SK-N-SH treated with all-trans-retinoic acid at 6 μM for 48 hours (cell line): ENCODE measurements around the gene EXOSC5.

Experiments
- CSDC2 ChIP-seq: fragments of 250-450 bp; sonication (Bioruptor Pico); IDR thresholded peaks from 2 replicates; pipeline ENCODE4 v1.5.0; 2020; ENCODE audit warnings: mild to moderate bottlenecking, moderate library complexity
- ESRRG ChIP-seq: fragments of 250-450 bp; sonication (Bioruptor Pico); IDR thresholded peaks from 2 replicates; pipeline ENCODE4 v1.6.1; 2021; ENCODE audit warnings: mild to moderate bottlenecking
- ISL1 ChIP-seq: fragments of 250-450 bp; sonication (Bioruptor Pico); IDR thresholded peaks from 2 replicates; pipeline ENCODE4 v2.1.2; 2022; ENCODE audit warnings: mild to moderate bottlenecking, moderate library complexity
- OSR1 ChIP-seq: fragments of 250-450 bp; sonication (Bioruptor Pico); IDR thresholded peaks from 2 replicates; pipeline ENCODE4 v1.8.0; 2022; ENCODE audit warnings: moderate library complexity, mild to moderate bottlenecking, inconsistent platforms
- PATZ1 ChIP-seq: fragments of 250-450 bp; sonication (Bioruptor Pico); IDR thresholded peaks from 2 replicates; pipeline ENCODE4 v1.8.0; 2020; ENCODE audit warnings: mild to moderate bottlenecking, moderate library complexity, borderline replicate concordance
- PPARA ChIP-seq: fragments of 250-450 bp; sonication (Bioruptor Pico); IDR thresholded peaks from 2 replicates; pipeline ENCODE4 v1.5.0; 2020; ENCODE audit warnings: mild to moderate bottlenecking, borderline replicate concordance
- RARB ChIP-seq: fragments of 250-450 bp; sonication (Bioruptor Pico); IDR thresholded peaks from 2 replicates; pipeline ENCODE4 v1.8.0; 2021; ENCODE audit warnings: mild to moderate bottlenecking, moderate library complexity
- TSHZ2 ChIP-seq: fragments of 250-450 bp; sonication (Bioruptor Pico); IDR thresholded peaks from 2 replicates; pipeline ENCODE4 v1.5.0; 2020; ENCODE audit warnings: mild to moderate bottlenecking, moderate library complexity
- ZFP3 ChIP-seq: fragments of 250-450 bp; sonication (Bioruptor Pico); IDR thresholded peaks from 2 replicates; pipeline ENCODE4 v1.5.0; 2020; ENCODE audit warnings: mild to moderate bottlenecking, moderate library complexity
- ZFP30 ChIP-seq: fragments of 450-650 bp; formaldehyde crosslinking; IDR thresholded peaks from 2 replicates; pipeline ENCODE4 v1.5.0; 2022; ENCODE audit warnings: mild to moderate bottlenecking, moderate library complexity
- TF ChIP-seq, protein P1 (sequence below): fragments of 250-450 bp; sonication (Bioruptor Pico); IDR thresholded peaks from 2 replicates; pipeline ENCODE4 v1.5.1; 2020; ENCODE audit warnings: low read depth, mild to moderate bottlenecking, moderate library complexity
- TF ChIP-seq, protein P2 (sequence below): fragments of 250-450 bp; sonication (Bioruptor Pico); IDR thresholded peaks from 2 replicates; pipeline ENCODE4 v1.5.1; 2021; ENCODE audit warnings: mild to moderate bottlenecking, moderate library complexity

GRCh38 chr19:41355802-41356201 lies 41.4 kb downstream of the EXOSC5 start:
- TF ChIP-seq PATZ1 (CRISPR knock-in tag), result no peak
- no peak for TF ChIP-seq RARB (CRISPR knock-in tag)
- TF ChIP-seq ZFP3 (CRISPR knock-in tag), result no peak
- TF ChIP-seq OSR1, result no peak
- no peak for TF ChIP-seq ZFP30 (CRISPR knock-in tag)
- TF ChIP-seq, protein P1, sequence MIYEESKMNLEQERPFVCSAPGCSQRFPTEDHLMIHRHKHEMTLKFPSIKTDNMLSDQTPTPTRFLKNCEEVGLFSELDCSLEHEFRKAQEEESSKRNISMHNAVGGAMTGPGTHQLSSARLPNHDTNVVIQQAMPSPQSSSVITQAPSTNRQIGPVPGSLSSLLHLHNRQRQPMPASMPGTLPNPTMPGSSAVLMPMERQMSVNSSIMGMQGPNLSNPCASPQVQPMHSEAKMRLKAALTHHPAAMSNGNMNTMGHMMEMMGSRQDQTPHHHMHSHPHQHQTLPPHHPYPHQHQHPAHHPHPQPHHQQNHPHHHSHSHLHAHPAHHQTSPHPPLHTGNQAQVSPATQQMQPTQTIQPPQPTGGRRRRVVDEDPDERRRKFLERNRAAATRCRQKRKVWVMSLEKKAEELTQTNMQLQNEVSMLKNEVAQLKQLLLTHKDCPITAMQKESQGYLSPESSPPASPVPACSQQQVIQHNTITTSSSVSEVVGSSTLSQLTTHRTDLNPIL (CRISPR knock-in tag), result no peak
- TF ChIP-seq ESRRG (CRISPR knock-in tag), result no peak
- no peak for TF ChIP-seq ISL1 (CRISPR knock-in tag)
- no peak for TF ChIP-seq PPARA (CRISPR knock-in tag)
- TF ChIP-seq, protein P2, sequence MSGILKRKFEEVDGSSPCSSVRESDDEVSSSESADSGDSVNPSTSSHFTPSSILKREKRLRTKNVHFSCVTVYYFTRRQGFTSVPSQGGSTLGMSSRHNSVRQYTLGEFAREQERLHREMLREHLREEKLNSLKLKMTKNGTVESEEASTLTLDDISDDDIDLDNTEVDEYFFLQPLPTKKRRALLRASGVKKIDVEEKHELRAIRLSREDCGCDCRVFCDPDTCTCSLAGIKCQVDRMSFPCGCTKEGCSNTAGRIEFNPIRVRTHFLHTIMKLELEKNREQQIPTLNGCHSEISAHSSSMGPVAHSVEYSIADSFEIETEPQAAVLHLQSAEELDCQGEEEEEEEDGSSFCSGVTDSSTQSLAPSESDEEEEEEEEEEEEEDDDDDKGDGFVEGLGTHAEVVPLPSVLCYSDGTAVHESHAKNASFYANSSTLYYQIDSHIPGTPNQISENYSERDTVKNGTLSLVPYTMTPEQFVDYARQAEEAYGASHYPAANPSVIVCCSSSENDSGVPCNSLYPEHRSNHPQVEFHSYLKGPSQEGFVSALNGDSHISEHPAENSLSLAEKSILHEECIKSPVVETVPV (CRISPR knock-in tag), result no peak
- TF ChIP-seq TSHZ2 (CRISPR knock-in tag), result no peak
- no peak for TF ChIP-seq CSDC2
